ENCODE results near the gene PRSS16. TPM values are rescaled to one million over a fixed set of nuclear protein-coding genes. Genes with fewer than 3 reads are reported as not detected.

The PRSS16 gene
- polyA plus RNA-seq, 4 donors: 17.1 to 31.6 (median 21.6) TPM

GRCh38 chr6:27281569-27281968 is 34.1 kb downstream of the PRSS16 start:
- H3K36me3 ChIP-seq (ENCODE audit: control insufficient read depth in 3 of 3, insufficient read depth in 2 of 3, low read depth in 1 of 3, low read length in 3 of 3): no peaks in the 10 kb centered on the region
- peaks cover 0 to 3% (median 1%) of the 10 kb centered on the region in 3 donors for H3K4me1 ChIP-seq (ENCODE audit: control insufficient read depth in 3 of 3, insufficient read depth in 2 of 3, low read depth in 1 of 3, low read length in 2 of 3)
- H3K4me3 ChIP-seq (ENCODE audit: low read depth in 1 of 3, low read length in 3 of 3): no peak overlapping the region
- H3K27ac ChIP-seq (ENCODE audit: low read depth in 1 of 3, low read length in 2 of 3): no peak overlapping the region
- DNase-seq: no peak
- WGBS, 3 donors: 20 to 39% (median 27%) methylated on average over 1 of the region's 1 CpG
- FAIRE-seq: peak; percentile 85
- H3K27me3 ChIP-seq (ENCODE audit: control insufficient read depth in 3 of 3, insufficient read depth in 3 of 3, low read length in 3 of 3): peaks cover 0 to 80% (median 50%) of the 10 kb centered on the region in 3 donors
- H3K9me3 ChIP-seq (ENCODE audit: control insufficient read depth in 2 of 2, insufficient read depth in 1 of 2, low read depth in 1 of 2, low read length in 1 of 2): peaks cover 1 to 17% of the 10 kb centered on the region in 2 donors

DNA sequence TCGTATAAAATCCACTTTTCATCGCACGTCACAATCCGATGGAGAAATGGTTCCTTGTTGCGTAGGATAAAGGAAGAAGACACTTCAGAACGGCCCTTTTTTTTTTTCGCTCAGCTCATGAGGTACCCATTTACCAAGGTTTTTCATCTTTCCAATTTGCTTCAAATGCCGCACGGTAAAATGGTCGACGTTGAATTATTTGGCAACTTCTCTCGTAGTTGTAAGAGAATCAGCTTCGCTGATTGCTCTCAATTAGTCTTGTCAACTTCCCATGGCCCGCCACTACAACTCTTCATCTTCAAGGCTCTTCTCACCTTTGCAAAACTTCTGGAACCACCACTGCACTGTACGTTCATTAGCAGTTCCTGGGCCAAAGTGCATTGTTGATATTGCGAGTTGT is 35.8 kb downstream of the PRSS16 start:
- FAIRE-seq (no peak), DNase-seq (peak in 1 of 2 donors; percentile 31)
- 12 to 24% (median 24%) methylated on average over 16 of the region's 16 CpGs for WGBS, 3 donors
- no peak overlapping the region for H3K4me3 ChIP-seq (ENCODE audit: low read depth in 1 of 3, low read length in 3 of 3)
- peaks cover 0 to 3% (median 1%) of the 10 kb centered on the region in 3 donors for H3K4me1 ChIP-seq (ENCODE audit: control insufficient read depth in 3 of 3, insufficient read depth in 2 of 3, low read depth in 1 of 3, low read length in 2 of 3)
- peaks cover 1 to 17% of the 10 kb centered on the region in 2 donors for H3K9me3 ChIP-seq (ENCODE audit: control insufficient read depth in 2 of 2, insufficient read depth in 1 of 2, low read depth in 1 of 2, low read length in 1 of 2)
- H3K36me3 ChIP-seq (ENCODE audit: control insufficient read depth in 3 of 3, insufficient read depth in 2 of 3, low read depth in 1 of 3, low read length in 3 of 3): no peaks in the 10 kb centered on the region
- H3K27ac ChIP-seq (ENCODE audit: low read depth in 1 of 3, low read length in 2 of 3): no peak overlapping the region
- H3K27me3 ChIP-seq (ENCODE audit: control insufficient read depth in 3 of 3, insufficient read depth in 3 of 3, low read length in 3 of 3): peaks cover 0 to 86% (median 48%) of the 10 kb centered on the region in 3 donors

DNA sequence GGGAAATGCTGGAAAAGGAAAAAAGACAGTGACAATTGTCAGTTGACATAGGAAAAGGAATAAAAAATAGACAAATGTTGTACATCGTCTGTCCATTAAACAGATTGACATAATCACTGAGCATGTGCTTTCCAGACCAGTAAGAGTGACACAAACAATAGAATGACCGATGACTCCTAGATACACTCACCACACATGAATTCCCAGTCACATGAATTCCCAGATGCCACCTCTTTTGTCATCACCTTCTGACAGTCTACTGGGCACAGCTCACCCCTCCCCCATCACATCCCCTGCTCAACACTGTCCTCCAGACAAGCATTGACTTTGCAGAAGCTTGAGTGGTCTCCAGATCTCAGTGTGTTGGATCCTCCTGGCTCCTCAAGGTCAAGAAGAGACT is 38.6 kb downstream of the PRSS16 start:
- DNase-seq: no peak

GRCh38 chr6:27287751-27288135 is 40.2 kb downstream of the PRSS16 start:
- no peak for DNase-seq
- H3K4me1 ChIP-seq (ENCODE audit: control insufficient read depth in 3 of 3, insufficient read depth in 2 of 3, low read depth in 1 of 3, low read length in 2 of 3): no peaks in the 10 kb centered on the region
- no peaks in the 10 kb centered on the region for H3K36me3 ChIP-seq (ENCODE audit: control insufficient read depth in 3 of 3, insufficient read depth in 2 of 3, low read depth in 1 of 3, low read length in 3 of 3)
- no peak overlapping the region for H3K4me3 ChIP-seq (ENCODE audit: low read depth in 1 of 3, low read length in 3 of 3)
- H3K27ac ChIP-seq (ENCODE audit: low read depth in 1 of 3, low read length in 2 of 3): no peak overlapping the region
- WGBS, 3 donors: 8 to 10% (median 8%) methylated on average over 8 of the region's 8 CpGs
- H3K27me3 ChIP-seq (ENCODE audit: control insufficient read depth in 3 of 3, insufficient read depth in 3 of 3, low read length in 3 of 3): peaks cover 0 to 100% (median 50%) of the 10 kb centered on the region in 3 donors
- peaks cover 1 to 17% of the 10 kb centered on the region in 2 donors for H3K9me3 ChIP-seq (ENCODE audit: control insufficient read depth in 2 of 2, insufficient read depth in 1 of 2, low read depth in 1 of 2, low read length in 1 of 2)
- no peak for FAIRE-seq

More for the DNA sequence above, 38.6 kb downstream of the PRSS16 start:
- no peaks in the 10 kb centered on the region for H3K36me3 ChIP-seq (ENCODE audit: control insufficient read depth in 3 of 3, insufficient read depth in 2 of 3, low read depth in 1 of 3, low read length in 3 of 3)
- H3K4me3 ChIP-seq (ENCODE audit: low read depth in 1 of 3, low read length in 3 of 3): no peak overlapping the region
- peaks cover 0 to 92% (median 44%) of the 10 kb centered on the region in 3 donors for H3K27me3 ChIP-seq (ENCODE audit: control insufficient read depth in 3 of 3, insufficient read depth in 3 of 3, low read length in 3 of 3)
- no peak overlapping the region for H3K27ac ChIP-seq (ENCODE audit: low read depth in 1 of 3, low read length in 2 of 3)
- H3K4me1 ChIP-seq (ENCODE audit: control insufficient read depth in 3 of 3, insufficient read depth in 2 of 3, low read depth in 1 of 3, low read length in 2 of 3): no peaks in the 10 kb centered on the region
- WGBS, 3 donors: 74 to 76% (median 74%) methylated on average over 2 of the region's 2 CpGs
- no peak for FAIRE-seq
- peaks cover 1 to 19% of the 10 kb centered on the region in 2 donors for H3K9me3 ChIP-seq (ENCODE audit: control insufficient read depth in 2 of 2, insufficient read depth in 1 of 2, low read depth in 1 of 2, low read length in 1 of 2)

GRCh38 chr6:27288136-27289044 is 40.9 kb downstream of the PRSS16 start:
- H3K27me3 ChIP-seq (ENCODE audit: control insufficient read depth in 3 of 3, insufficient read depth in 3 of 3, low read length in 3 of 3): peaks cover 0 to 98% (median 43%) of the 10 kb centered on the region in 3 donors
- H3K27ac ChIP-seq (ENCODE audit: low read depth in 1 of 3, low read length in 2 of 3): no peak overlapping the region
- 4 to 8% (median 5%) methylated on average over 33 of the region's 33 CpGs for WGBS, 3 donors
- FAIRE-seq (no peak), DNase-seq (no peak)
- no peaks in the 10 kb centered on the region for H3K4me1 ChIP-seq (ENCODE audit: control insufficient read depth in 3 of 3, insufficient read depth in 2 of 3, low read depth in 1 of 3, low read length in 2 of 3)
- no peaks in the 10 kb centered on the region for H3K36me3 ChIP-seq (ENCODE audit: control insufficient read depth in 3 of 3, insufficient read depth in 2 of 3, low read depth in 1 of 3, low read length in 3 of 3)
- peak overlapping the region in 1 of 3 donors; percentile 0 for H3K4me3 ChIP-seq (ENCODE audit: low read depth in 1 of 3, low read length in 3 of 3)
- peaks cover 0 to 14% of the 10 kb centered on the region in 2 donors for H3K9me3 ChIP-seq (ENCODE audit: control insufficient read depth in 2 of 2, insufficient read depth in 1 of 2, low read depth in 1 of 2, low read length in 1 of 2)

DNA sequence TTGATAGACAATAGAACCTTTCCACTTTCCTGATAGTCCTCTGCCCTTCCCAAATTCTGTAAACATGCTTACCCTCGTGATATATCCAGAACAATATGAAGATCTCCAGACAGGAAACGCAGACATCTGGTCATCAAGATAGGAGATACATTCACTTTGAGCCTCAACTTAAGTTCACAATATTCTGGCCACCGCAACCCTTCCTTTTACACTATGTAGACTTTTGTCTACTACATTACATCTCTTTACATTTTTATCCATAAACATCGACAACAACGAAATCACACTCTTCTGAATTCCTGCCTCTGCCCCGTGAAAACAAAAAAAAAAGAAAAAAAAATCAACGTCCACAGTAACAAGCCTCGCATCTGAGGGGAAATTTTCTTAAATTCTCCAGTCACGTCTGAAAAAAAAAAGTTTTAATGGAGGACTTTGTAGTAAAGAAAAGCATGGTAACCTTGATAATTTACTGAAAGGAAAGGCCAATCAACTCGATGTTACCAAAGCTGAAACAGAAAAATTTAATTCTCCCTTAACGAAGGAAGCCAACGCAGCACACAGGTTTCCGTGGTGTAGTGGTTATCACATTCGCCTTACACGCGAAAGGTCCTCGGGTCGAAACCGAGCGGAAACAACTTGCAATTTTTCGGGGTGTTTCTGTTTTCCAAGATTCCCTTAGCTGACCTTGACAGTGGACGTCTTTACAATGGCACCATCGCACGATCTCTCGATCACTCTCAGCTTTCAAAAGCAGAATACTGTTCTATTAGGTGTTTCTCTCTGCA is 42.8 kb downstream of the PRSS16 start:
- WGBS, 3 donors: 5 to 12% (median 10%) methylated on average over 25 of the region's 25 CpGs
- FAIRE-seq (no peak), DNase-seq (no peak)
- peaks cover 0 to 97% (median 41%) of the 10 kb centered on the region in 3 donors for H3K27me3 ChIP-seq (ENCODE audit: control insufficient read depth in 3 of 3, insufficient read depth in 3 of 3, low read length in 3 of 3)
- H3K27ac ChIP-seq (ENCODE audit: low read depth in 1 of 3, low read length in 2 of 3): no peak overlapping the region
- H3K4me3 ChIP-seq (ENCODE audit: low read depth in 1 of 3, low read length in 3 of 3): no peak overlapping the region
- H3K9me3 ChIP-seq (ENCODE audit: control insufficient read depth in 2 of 2, insufficient read depth in 1 of 2, low read depth in 1 of 2, low read length in 1 of 2): peaks cover 0 to 10% of the 10 kb centered on the region in 2 donors
- H3K36me3 ChIP-seq (ENCODE audit: control insufficient read depth in 3 of 3, insufficient read depth in 2 of 3, low read depth in 1 of 3, low read length in 3 of 3): no peaks in the 10 kb centered on the region
- H3K4me1 ChIP-seq (ENCODE audit: control insufficient read depth in 3 of 3, insufficient read depth in 2 of 3, low read depth in 1 of 3, low read length in 2 of 3): no peaks in the 10 kb centered on the region

DNA sequence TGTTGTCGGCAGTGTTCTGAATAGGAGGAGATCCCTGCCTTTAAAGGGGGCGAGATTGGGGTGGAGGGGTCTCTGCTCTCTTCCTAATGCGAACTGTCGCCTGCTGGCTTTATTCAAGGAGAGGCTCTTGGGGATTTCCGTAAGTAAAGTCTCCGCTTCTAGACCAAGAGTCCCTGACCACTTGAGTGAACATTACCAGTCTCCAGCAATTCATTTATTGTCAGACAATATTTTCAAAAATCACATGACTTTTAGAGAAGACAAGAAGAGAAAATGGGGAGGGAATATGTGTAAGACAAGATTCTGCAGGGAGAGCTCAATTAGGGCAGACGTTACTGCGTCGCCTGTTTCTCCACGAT is 43.3 kb downstream of the PRSS16 start:
- H3K36me3 ChIP-seq (ENCODE audit: control insufficient read depth in 3 of 3, insufficient read depth in 2 of 3, low read depth in 1 of 3, low read length in 3 of 3): no peaks in the 10 kb centered on the region
- no peak for DNase-seq
- H3K27ac ChIP-seq (ENCODE audit: low read depth in 1 of 3, low read length in 2 of 3): no peak overlapping the region
- WGBS, 3 donors: 13 to 35% (median 33%) methylated on average over 10 of the region's 10 CpGs
- H3K4me1 ChIP-seq (ENCODE audit: control insufficient read depth in 3 of 3, insufficient read depth in 2 of 3, low read depth in 1 of 3, low read length in 2 of 3): no peaks in the 10 kb centered on the region
- peaks cover 0 to 97% (median 45%) of the 10 kb centered on the region in 3 donors for H3K27me3 ChIP-seq (ENCODE audit: control insufficient read depth in 3 of 3, insufficient read depth in 3 of 3, low read length in 3 of 3)
- H3K4me3 ChIP-seq (ENCODE audit: low read depth in 1 of 3, low read length in 3 of 3): no peak overlapping the region
- peaks cover 0 to 10% of the 10 kb centered on the region in 2 donors for H3K9me3 ChIP-seq (ENCODE audit: control insufficient read depth in 2 of 2, insufficient read depth in 1 of 2, low read depth in 1 of 2, low read length in 1 of 2)
- FAIRE-seq: no peak

DNA sequence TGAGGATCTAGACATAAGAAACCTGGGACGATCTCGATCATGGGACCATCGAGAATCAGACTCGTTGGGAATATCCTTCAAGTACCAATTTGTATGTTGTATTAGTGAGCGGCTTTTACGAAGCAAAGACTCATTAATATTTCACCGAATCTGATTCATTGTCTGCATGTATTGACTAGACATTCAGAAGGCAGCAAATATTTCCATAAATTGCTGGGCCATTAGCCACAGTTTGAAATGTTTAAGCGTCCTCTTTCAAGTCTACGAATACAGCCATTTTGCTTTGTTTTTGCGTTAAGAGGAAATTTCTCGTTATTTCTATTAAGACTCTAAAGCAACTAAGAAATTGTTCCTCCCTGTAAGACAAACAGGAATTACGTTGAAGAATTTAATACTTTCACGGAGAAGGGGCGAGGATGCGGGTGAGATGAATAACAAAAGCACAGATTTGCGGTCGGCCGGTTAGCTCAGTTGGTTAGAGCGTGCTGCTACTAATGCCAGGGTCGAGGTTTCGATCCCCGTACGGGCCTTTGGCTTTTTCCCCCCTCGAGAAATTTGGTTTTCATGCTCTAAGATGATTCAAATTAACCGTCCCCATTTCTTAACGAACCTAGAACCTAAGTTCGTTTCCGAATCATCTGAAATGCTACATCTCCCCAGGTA is 46.1 kb downstream of the PRSS16 start:
- Histone ChIP-seq H3K36me3 (ENCODE audit: control insufficient read depth in 3 of 3, insufficient read depth in 2 of 3, low read depth in 1 of 3, low read length in 3 of 3) (no peaks in the 10 kb centered on the region), H3K4me3 (ENCODE audit: low read depth in 1 of 3, low read length in 3 of 3) (no peak overlapping the region), H3K27me3 (ENCODE audit: control insufficient read depth in 3 of 3, insufficient read depth in 3 of 3, low read length in 3 of 3) (peaks cover 2 to 91% (median 44%) of the 10 kb centered on the region in 3 donors), H3K4me1 (ENCODE audit: control insufficient read depth in 3 of 3, insufficient read depth in 2 of 3, low read depth in 1 of 3, low read length in 2 of 3) (peaks cover 0 to 5% (median 0%) of the 10 kb centered on the region in 3 donors), H3K9me3 (ENCODE audit: control insufficient read depth in 2 of 2, insufficient read depth in 1 of 2, low read depth in 1 of 2, low read length in 1 of 2) (peaks cover 0 to 8% of the 10 kb centered on the region in 2 donors), H3K27ac (ENCODE audit: low read depth in 1 of 3, low read length in 2 of 3) (no peak overlapping the region)
- DNase-seq (no peak), FAIRE-seq (no peak)
- 20 to 34% (median 31%) methylated on average over 28 of the region's 28 CpGs for WGBS, 3 donors

All from small intestine (tissue), 7 donors.